Activated T-cell treated with anti-CD3 and anti-CD28 coated beads for 4 hours (primary cell): ENCODE data around the gene APMAP.

Experiments used
- DNase-seq: peaks from one replicate; pipeline ENCODE4 v3.0.0-alpha.2; 2020

APMAP gene

DNA sequence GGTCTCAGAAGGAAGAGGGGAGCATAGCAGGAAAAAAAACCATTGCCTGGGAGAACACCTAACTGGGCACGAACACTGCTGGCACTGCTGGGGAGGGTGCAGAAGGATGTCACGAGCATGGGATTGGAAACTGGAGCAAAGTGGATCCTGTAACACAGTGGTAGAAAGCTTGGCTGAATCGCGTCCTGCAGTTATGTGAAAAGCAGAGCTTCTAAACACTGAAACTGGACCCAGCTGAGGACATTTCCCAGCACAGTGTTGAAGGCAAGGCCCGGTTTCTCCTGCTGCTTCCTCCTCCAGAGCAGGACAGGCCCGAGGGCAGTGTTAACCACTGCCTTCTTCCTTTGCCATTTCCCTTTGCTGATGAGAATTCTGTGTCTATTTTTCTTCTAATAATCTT, 6.7 kb downstream of the APMAP start:
- no peak for DNase-seq

DNA sequence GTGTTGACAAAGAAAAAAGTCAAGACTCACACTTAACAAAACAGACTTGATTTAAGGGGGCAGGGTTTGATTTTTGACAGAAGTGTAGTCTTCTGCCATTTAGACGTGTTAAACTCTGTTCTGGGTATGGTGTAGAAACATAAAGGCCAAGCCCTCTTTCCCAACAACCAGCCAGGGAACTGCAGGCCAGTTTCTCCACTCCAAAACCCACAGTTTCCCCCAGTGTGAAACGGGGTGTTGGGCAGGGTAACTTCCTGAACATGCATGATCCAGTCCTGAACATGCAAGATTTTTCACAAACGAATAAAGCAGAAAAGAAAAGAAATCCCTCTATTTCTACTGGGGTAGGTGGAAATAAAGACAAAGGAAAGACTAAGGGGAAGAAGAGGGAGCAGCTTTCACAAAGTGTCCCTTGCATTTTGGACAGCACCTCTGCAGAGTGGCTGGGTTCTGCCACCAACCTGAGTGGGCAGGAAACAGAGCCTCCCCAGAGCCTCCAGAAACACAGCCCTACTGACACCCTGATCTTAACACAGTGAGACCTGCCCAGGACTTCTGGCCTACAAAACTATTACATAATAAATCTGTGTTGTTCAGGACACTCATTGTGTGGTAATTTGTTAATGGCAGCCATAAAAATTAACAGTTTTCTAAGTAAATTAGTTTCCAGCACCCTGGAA, 7.5 kb downstream of the APMAP start:
- no peak for DNase-seq

DNA sequence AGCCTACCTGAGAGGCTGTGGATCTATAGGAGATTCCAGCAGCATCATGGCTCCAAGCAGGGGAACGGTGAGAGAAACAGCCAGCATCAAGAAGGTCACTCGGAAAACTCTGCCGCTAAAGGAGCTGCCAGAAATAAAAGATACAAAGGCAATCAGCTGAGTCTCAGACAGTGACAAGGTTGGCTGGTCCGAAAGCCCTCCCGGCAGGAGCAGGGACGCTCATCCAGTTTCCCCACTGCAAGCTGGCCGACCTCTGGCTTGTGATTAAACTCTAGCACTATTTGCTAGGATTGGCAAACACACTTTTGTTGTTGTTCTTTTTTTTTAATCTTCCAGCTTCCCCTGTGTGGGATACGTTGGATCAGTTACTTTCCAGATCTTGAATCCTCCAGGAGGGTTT, 8.7 kb downstream of the APMAP start:
- no peak for DNase-seq

DNA sequence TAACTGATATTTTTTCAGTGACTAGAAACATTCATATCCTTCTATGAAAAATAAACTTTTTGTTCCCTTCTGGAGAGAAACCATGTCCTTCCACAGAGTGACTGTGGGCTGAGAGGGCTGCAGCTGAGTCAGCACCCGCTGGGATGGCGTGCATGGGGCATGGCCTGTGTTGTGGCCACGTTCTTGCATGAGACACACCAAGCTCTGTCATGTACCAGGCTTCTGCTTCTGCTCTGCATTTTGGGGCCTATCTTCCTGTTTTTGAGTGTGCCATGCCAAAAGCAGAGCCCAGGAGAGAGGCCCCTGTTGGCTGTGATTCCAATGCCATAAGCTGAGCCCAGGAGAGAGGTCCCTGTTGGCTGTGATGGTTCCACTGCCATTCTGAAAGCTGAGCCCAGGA, 10.8 kb downstream of the APMAP start:
- no peak for DNase-seq

DNA sequence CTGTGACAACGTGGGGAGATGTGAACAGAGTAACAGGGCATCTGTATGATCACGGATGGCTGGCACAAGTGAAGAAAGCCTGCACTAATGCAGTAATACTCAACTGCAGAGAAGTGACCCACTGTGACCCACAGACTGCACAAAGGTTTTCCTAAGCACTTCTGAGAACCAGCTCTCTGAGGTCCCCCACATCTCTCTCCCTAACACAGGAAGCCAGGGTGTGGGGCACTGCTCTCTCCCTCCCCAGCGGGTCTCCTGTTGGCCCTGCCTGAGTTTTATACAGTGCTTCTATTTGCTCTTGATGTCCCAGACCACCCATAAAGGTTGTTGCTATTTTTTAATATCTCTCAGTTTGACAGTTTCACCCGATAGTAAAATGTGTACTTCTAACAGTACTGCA, 11.3 kb downstream of the APMAP start:
- no peak for DNase-seq

DNA sequence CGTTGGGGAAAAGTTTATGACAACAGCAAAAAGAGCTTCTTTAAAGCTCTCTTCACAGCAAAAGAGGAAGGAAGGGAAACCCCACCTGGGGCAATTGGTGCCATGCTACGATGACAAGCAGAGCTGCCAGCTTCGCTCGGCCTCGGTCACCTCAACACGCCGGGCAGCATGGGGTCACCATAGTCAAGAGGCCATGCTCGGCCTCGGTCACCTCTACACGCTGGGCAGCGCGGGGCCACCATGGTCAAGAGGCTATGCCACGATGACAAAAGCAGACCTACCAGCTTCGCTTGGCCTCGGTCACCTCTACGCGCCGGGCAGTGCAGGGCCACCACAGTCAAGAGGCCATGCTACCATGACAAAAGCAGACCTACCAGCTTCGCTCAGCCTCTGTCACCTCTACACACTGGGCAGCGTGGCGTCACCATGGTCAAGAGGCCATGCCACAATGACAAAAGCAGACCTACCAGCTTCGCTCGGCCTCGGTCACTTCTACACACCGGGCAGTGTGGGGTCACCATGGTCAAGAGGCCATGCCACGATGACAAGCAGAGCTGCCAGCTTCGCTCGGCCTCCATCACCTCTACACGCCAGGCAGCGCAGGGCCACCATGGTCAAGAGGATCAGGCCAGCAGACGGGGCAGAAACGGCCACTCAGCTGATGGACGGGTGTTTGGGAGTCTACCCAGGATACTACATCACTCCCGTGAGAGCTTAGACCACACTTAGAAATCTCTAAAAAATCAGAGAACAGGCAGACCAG, 12.1 kb downstream of the APMAP start:
- no peak for DNase-seq

DNA sequence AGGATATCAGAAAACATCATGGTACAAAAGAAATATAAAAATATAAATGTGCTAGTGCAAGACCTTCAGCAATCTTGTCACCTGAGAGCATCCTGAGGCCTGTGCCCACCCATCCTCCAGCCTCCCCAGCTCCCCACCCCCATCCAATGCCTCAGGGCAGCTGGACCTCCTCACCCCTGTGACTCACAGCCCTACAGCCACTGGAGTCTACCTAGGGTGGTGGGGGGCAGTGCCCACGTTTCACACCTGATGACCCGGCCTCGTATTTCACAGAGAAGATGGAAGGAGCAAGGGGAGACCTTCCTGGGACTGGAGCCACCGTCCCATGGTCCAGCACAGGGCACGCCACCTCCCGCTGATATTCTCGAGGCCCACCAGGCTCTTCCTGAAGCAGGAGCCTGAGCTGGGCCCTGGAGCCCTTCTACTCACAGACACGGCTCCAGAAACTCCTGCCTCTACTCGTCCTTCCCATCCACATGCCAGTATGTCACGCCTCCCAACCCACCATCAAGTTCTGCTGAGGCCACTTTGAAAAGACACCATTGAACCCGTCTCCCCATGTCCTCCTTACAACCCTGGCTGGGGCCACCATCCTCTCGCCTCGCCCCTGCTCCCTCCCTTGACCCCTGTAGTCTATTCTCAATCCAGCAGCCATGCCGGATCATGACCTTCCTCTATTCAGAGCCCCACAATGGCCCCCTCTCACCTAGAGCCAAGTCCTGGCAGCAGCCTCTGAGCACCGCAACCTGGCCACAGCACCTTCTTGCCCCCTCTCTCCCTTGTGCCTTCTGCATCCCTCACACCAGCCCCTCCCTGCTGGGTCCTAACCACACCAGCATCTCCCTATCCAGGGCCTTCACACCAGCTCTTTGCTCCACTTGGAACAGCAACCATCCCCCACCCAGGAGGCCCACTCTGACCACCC, 13.3 kb downstream of the APMAP start:
- DNase-seq = no peak

DNA sequence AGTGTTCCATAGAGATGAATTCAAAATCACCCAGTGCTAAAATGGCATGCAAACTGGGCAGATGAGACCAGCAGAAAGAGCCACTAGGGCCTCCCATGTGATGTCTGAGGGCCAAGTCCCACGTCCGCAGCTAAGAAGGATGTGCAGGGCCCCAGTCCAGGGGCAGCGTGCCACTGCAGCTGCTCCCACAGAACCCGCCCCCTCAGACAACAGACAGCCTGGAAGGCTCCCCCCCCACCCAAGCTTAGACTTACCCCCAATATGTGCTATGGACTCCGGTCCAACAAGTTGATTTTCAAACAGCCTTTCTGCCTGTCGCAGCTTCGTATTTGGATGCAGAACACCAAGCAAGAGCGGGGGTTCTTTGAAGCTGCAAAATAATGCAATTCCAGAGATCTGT, 14.0 kb downstream of the APMAP start:
- DNase-seq = no peak

DNA sequence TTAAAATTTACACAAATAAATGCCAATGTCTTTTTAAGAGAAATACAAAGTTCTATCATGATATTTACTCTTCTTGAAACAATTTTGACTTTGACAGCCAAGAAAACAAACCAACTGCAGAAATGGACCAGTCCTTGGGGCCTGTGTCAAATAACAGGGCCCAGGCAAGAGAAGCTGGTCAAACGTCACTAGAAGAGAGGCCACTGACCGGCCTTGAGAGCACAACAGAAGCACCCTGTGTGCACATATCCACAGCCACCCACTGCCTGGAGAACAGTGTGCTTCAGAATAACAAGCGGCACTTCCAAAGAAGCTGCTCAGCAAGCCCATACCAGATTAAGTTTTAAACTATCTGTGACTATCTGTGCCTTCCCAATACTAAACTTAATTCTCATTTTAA, 14.8 kb downstream of the APMAP start:
- DNase-seq = no peak

DNA sequence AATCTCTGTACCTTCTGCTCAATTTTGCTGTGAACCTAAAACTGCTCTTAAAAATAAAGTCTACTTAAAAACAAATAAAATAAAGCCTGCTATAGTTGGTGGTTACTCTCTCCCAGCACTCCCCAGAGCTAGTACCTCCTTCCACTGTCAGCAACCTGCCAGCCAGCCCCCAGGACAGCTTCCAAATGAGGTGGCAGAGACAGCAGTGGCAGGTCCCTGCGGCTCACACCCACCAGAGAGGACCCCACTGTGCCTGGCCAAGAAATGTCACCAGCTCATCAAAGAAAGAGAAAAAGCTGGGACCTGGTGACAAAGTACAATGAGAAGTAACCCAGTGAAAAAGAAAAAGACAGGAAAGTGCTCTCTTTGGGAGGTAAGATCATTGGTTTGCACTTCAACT, 15.2 kb downstream of the APMAP start:
- DNase-seq = no peak

DNA sequence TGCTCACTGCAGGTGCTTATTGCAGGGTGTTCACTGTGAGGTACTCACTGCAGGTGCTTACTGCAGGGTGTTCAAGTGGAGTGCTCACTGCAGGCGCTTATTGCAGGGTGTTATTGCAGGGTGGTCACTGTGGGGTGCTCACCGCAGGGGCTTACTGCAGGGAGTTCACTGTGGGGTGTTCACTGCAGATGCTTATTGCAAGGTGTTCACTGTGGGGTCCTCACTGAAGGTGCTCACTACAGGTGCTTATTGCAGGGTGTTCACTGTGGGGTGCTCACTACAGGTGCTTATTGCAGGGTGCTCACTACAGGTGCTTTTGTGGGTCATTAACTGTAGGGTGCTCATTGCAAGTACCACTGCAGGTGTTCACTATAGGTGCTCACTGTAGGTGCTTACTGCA, 20.2 kb downstream of the APMAP start:
- no peak for DNase-seq

DNA sequence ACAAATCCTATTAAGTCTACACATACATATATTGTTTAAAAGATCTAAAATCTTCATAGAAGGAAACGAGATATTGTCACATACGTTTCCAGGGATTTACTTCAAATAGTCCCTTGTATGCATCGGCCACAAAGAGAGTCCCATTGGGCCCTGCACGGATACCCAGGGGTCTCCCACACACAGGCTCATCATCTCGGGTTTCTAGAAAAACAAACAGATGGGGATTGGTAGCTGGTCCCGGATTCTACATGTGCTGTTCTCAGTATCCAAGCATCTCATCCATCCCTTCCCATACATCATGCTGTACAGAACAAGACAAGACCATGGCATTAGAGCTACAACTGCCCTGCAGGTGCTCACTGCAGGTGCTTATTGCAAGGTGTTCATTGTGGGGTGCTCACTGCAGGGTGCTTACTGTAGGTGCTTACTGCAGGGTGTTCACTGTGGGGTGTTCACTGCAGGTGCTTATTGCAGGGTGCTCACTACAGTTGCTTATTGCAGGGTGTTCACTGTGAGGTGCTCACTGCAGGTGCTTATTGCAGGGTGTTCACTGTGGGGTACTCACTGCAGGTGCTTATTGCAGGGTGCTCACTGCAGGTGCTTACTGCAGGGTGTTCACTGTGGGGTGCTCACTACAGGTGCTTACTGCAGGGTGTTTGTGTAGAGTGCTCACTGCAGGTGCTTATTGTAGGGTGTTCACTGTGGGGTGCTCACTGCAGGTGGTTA, 21.0 kb downstream of the APMAP start:
- DNase-seq = no peak

DNA sequence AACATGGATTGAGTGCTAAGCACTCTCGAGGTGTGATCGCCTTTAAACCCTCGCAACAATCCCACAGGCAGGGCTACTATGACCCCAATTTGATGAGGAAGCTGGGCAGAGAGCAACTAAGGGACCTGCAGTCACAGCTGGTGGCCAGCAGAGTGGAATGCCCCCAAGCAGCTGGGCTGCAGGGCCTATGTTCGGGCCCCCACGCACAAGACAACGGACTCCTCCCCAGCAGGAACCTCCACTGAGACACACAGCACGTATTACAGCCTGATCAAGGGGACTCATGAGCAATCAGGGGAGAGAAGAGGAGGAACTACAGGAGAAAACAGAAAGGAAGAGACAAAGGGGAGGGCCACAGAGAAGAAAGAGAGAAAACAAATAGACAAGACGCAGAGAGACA, 21.8 kb downstream of the APMAP start:
- DNase-seq = no peak

DNA sequence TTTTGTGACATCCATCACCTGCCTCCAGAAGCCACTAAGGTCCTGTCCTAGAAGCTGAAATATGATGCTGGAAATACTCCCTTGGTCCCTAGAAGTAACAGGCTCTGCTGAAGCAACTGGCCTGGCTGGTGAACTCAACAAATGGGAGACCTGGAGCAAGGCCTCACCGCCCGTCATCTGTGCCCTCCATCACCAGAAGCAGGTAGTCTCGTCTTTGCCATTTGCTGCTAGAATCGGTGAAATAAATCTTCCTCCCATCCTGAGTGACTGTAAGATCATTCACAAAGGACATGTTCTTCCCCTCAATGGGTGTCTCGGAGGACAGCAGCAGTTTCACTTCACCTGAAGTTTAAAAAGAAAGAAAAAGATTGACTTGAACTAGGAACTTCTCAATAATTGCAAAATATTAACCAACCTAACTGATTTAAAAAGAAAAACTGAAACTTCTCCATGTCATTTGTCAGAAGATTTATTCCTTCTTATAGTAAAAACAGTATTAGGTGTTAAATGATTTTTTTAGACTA, 22.5 kb downstream of the APMAP start:
- DNase-seq = no peak

DNA sequence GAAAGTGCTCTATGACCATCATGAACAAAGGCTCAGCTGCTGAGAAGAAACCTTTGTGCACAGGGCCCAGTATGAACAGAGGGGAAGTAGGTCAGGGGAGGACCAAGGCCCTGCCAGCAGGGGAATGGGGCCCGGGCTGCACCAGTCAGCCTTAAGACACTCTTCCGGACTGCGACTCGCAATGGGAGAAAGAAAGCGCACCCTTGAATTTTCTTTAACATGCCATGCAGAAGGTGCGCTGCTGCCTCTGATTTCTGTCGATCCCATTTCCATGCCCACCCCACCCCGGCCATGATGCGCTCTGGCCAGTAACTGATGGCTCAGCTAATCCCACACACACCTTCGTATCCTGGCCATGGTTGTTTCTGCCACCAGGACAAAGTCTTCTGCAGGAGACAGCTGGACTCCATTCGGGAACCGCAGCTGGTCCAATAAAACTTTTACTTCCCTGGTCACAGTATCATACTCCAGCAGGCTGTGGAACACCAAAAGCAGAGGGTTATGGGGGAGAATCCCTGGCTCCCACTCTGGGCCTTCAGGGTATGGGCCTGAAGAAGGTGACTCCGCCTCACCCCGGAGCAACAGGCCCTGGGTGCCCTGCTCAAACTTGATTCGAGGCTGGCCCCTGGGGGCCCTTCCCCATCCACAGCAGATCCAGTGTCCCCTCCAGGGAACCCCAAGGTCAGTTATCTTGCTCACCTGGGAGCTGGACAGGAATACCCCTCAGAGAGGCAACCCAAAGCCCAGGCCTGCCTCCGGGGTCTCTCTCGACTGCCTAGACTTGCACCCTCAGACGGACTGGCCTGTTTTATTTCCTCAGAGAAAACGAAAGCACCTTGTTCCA, 23.1 kb downstream of the APMAP start:
- DNase-seq = no peak

DNA sequence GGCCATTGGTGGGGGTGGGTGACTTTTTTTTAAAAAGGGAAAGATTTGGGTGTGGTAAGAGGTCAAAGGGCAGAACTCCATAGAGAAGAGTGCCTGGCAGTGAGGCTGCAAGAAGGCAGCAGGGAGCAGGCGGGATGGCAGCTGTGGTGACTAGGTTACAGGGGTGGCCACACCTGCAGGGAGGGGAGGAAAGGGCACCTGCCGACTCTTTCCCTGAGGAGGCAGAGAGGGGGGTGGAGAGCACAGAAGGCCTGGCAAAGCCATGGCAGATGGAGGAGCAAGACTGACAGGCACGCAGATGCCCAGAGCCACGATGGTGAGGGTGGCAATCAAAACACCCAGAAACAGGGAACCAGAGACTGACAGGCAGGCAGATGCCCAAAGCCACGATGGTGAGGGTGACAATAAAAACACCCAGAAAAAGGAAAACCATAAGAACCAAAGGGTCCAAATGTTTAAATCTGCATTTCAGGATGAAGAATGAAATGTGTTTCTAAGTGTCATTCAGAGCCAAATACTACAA, 24.2 kb downstream of the APMAP start:
- no peak for DNase-seq

DNA sequence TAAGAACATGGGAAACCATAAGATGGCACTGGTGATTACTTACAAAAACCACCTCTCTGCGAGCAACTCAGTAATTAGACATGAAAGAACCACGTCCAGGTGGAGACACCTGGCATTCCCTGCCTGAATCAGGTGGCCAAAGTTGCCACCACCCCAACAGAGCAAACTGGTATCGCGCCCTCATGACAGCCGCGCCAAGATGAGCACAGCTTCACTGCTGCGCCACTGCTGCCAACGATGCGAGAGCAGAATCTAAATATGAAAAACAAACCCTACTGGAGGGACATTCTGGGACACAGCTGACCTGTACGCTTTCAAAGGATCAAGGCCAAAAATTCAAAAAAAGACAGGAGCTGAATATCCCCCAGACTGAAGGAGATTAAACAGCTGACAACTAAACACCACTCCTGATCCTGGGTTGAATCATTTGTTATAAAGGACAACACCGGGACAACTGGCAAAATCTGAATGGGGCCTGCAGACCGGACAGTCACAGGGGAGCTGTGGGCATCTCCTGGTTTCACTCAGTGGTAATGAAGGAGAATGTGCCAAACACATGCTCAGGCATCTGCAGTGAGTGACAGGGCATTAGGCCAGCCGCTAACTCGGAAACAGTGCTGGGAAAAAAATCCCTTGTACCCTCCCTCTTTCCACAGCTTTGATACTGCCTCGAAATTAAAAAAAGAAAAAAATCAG, 26.1 kb downstream of the APMAP start:
- no peak for DNase-seq

DNA sequence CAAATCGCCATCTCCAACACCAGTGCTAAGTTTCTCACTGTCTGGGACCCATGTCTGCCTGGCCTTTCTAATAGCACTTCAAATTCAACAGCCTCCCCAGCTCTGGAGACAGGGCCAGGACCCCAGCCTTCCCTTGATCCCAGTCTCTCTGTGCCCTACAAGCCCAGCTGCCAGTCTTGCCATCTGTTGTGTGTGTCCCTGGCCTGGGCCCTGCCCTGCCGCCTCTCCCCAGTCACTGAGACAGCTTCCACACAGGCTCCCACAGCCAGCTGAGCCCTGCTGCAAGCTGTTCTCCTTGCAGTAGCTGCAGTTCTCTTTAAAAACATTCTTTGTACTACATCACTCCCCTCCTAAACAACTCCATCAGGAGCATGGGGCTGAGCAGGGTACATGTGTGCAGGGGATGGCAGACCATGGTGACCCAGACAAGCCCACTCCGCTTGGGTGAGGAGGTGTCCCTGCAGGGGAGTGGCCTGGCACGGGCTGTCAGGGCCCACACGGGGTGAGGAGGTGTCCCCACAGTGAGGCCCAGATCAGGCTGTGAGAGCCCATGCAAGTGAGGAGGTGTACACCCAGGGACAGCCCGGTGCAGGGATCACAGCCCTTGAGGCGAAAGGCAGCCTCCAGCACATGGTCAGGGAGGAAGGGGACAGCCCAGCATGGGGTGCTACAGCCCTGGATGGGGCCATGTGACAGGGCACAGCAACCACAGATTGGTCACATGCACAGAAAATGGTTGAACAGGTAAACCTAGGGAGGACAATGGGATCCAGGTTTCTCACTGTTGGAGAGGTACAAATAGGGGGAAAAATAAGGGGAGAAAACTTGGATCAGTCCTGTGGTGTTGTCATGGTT, 27.3 kb downstream of the APMAP start:
- no peak for DNase-seq

DNA sequence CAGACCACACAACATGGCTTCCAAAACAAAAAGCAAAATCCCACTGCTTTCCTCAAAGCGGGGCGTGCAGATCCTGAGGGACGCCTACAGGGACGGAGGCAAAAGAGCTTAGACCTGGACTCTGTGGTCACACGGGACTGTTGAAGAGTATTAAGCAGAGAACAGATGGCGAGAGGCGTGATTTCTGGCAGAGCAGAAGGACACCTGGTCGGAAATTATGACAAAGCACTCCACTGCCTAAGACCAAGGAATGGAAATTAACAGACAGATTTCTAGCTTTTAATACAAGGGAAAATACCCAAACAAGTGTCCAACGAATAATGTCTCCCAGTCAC, 28.1 kb downstream of the APMAP start:
- DNase-seq = no peak
